Prostate gland (tissue), 2 donors: Measurements from ENCODE around the gene REEP3. TPM values are rescaled to one million over a fixed set of nuclear protein-coding genes. Genes with fewer than 3 reads are reported as not detected.
A peak's percentile ranks its signal among the peaks of the same experiment; 100 is the strongest.

Experiments
- DNase-seq: peaks from one replicate; pipeline ENCODE4 v3.0.0-alpha.2; 2019; ENCODE audit warnings: low spot score
- H3K27ac ChIP-seq, 2 donors: fragments of 200-600 bp; sonication (generic); 2 replicates each; pipeline ENCODE4 v1.5.1; 2017 to 2019
- H3K27me3 ChIP-seq: fragments of 200-600 bp; sonication (generic); replicated peaks from 2 replicates; pipeline ENCODE4 v1.5.1; 2019; ENCODE audit not compliant: insufficient read depth
- H3K36me3 ChIP-seq, 2 donors: fragments of 200-600 bp; sonication (generic); 1 replicate in 1 of 2; 2 replicates in 1 of 2; pipeline versions ENCODE4 v1.5.1 to v1.8.1; 2017 to 2019
- H3K4me1 ChIP-seq: fragments of 200-600 bp; sonication (generic); replicated peaks from 2 replicates; pipeline ENCODE4 v1.5.1; 2019
- H3K4me3 ChIP-seq, 2 donors: fragments of 200-600 bp; sonication (generic); 2 replicates each; pipeline ENCODE4 v1.5.1; 2017 to 2019
- H3K9me3 ChIP-seq: fragments of 200-600 bp; sonication (generic); 2 replicates; pipeline ENCODE4 v1.5.1; 2017
- CTCF ChIP-seq, 4 experiments: fragments of 200-600 bp in 2 of 4; fragments of 450-650 bp in 2 of 4; sonication (generic) in 2 of 4; IDR thresholded peaks; 1 replicate in 3 of 4; 2 replicates in 1 of 4; pipeline ENCODE4 v1.5.1; 2016 to 2019; ENCODE audit warnings: antibody characterized with exemption in 4 of 4, mild to moderate bottlenecking in 2 of 4, moderate library complexity in 2 of 4
- POLR2A ChIP-seq: fragments of 450-650 bp; IDR thresholded peaks from one replicate; pipeline ENCODE4 v1.6.1; 2016; ENCODE audit warnings: antibody characterized with exemption, mild to moderate bottlenecking
- POLR2AphosphoS5 ChIP-seq: sonication (generic); formaldehyde crosslinking; IDR thresholded peaks from one replicate; pipeline ENCODE4 v1.6.1; 2017; ENCODE audit warnings: antibody characterized with exemption
- WGBS: methylation state at CpG from one replicate; pipeline ENCODE4 v1.1.5; 2018; 5-methylcytosine and 5-hydroxymethylcytosine counted together
- intact Hi-C: fragments of 100-400 bp; cut with DNase I; formaldehyde crosslinking; loops from one replicate; pipeline ENCODE4 v1.14.2; 2022
- total RNA-seq, 2 donors: library from RNA; depleted of rRNA; stranded (reverse); fragments of >200 nt; gene quantifications; one replicate each; pipeline ENCODE4 v1.1.0, GENCODE V29; 2016

The REEP3 gene
- total RNA-seq, 2 donors from 2014 or later, result 32.0 to 52.4 TPM

GRCh38 chr10:63641366-63641765 lies 120.2 kb downstream of the REEP3 start:
- no peak overlapping the region for H3K4me3 ChIP-seq
- intact Hi-C loops, result no loop called here
- H3K9me3 ChIP-seq, result no peaks in the 10 kb centered on the region
- no peak for DNase-seq
- no peaks in the 10 kb centered on the region for H3K36me3 ChIP-seq
- no peaks in the 10 kb centered on the region for H3K4me1 ChIP-seq
- no peaks in the 10 kb centered on the region for H3K27me3 ChIP-seq
- TF ChIP-seq POLR2A, result no peak
- no peak for TF ChIP-seq CTCF (IDR thresholded peaks at IDR 0.05)
- no peak for TF ChIP-seq POLR2AphosphoS5
- H3K27ac ChIP-seq, result no peak overlapping the region

DNA sequence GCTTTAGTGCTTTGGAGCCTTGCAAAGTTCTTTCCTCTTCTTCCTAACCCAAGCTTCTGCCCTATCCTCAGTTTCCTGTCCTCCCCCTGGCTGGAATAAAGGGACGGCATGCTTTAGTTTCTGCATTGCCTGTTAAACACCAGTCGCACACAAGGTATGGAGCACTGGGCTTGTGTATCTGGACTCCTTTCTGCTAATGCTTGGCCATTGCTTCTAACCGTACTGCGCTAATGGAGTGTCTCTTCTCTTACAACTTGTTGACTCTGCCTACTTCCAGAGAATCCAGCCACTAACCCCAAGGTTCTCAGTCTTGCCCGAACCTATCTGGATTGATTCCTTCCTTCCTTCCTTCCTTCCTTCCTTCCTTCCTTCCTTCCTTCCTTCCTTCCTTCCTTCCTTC lies 120.6 kb downstream of the REEP3 start:
- intact Hi-C loops, result no loop called here
- TF ChIP-seq POLR2AphosphoS5 (no peak), CTCF (IDR thresholded peaks at IDR 0.05) (no peak), POLR2A (no peak)
- Histone ChIP-seq H3K27me3 (no peaks in the 10 kb centered on the region), H3K4me3 (no peak overlapping the region), H3K9me3 (no peaks in the 10 kb centered on the region), H3K27ac (no peak overlapping the region), H3K36me3 (no peaks in the 10 kb centered on the region), H3K4me1 (no peaks in the 10 kb centered on the region)
- WGBS, result 96% methylated on average over 5 of the region's 5 CpGs
- no peak for DNase-seq

- DNase-seq, result no peak
- no peaks in the 10 kb centered on the region for H3K27me3 ChIP-seq
- H3K36me3 ChIP-seq, result no peaks in the 10 kb centered on the region
- WGBS, result 86% methylated on average over 5 of the region's 5 CpGs
- H3K4me3 ChIP-seq, result no peak overlapping the region
- TF ChIP-seq POLR2AphosphoS5, result no peak
- H3K9me3 ChIP-seq, result no peaks in the 10 kb centered on the region
- H3K4me1 ChIP-seq, result no peaks in the 10 kb centered on the region
- H3K27ac ChIP-seq, result no peak overlapping the region
- intact Hi-C loops, result no loop called here
Observed at GRCh38 chr10:63642808-63643207, 121.6 kb downstream of the REEP3 start.

DNA sequence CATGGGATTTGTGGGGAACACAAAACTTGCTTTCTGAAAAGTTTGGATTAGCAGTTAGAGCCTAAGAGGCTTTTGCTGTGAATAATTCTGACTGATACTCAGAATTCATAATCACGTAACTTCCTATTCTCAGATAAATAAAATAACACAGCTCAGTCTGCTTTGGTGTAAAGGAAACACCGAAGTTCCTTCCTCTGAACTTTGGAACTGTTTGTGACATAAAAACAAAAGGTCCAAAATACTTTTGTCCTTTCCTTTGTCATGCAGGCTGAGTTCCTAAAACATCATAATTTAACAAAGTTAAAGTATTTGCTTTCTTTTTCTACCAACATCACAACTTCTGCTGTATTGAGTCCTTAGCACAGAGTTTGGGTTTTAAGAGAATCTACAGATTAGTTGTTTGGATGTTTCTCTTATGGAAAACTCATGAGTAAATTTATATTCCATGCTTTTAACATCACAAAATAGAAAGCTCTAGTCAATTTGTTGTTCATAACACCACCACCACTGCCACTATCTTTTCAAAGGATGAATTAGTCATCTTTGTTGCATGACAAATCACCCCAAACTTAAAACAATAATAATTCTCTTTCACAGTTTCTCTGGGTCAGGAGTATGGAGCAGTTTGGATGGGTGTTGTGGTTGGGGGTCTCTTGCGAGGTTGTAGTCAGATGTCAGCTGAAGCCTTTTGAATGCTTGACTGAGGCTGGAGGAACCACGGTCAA lies 123.4 kb downstream of the REEP3 start:
- H3K27me3 ChIP-seq, result no peaks in the 10 kb centered on the region
- H3K27ac ChIP-seq, result peak overlapping the region in 1 of 2 donors; percentile 40
- intact Hi-C loops, result no loop called here
- H3K36me3 ChIP-seq, result no peaks in the 10 kb centered on the region
- no peaks in the 10 kb centered on the region for H3K9me3 ChIP-seq
- peak; percentile 15 for TF ChIP-seq POLR2AphosphoS5
- no peak for TF ChIP-seq CTCF (IDR thresholded peaks at IDR 0.05)
- 88% methylated on average over 4 of the region's 4 CpGs for WGBS
- no peak overlapping the region for H3K4me3 ChIP-seq
- no peaks in the 10 kb centered on the region for H3K4me1 ChIP-seq
- no peak for DNase-seq

- H3K4me1 ChIP-seq, result no peaks in the 10 kb centered on the region
- H3K27ac ChIP-seq, result peak overlapping the region in 1 of 2 donors; percentile 40
- H3K4me3 ChIP-seq, result no peak overlapping the region
- no peaks in the 10 kb centered on the region for H3K27me3 ChIP-seq
- H3K36me3 ChIP-seq, result no peaks in the 10 kb centered on the region
- intact Hi-C loops, result no loop called here
- TF ChIP-seq POLR2AphosphoS5, result no peak
- TF ChIP-seq POLR2A, result no peak
- no peak for TF ChIP-seq CTCF (IDR thresholded peaks at IDR 0.05)
- DNase-seq, result no peak
- no peaks in the 10 kb centered on the region for H3K9me3 ChIP-seq
- 89% methylated on average over 2 of the region's 2 CpGs for WGBS
Observed at GRCh38 chr10:63645195-63645594, 124.0 kb downstream of the REEP3 start.
